GM23248 (cell line): Measurements from ENCODE around the gene GPX4. TPM values are rescaled to one million over a fixed set of nuclear protein-coding genes. Genes with fewer than 3 reads are reported as not detected.

ENCODE experiments used
- DNase-seq: peaks from one replicate; pipeline ENCODE4 v3.0.0-alpha.2; 2015
- H2AFZ ChIP-seq: fragments of 200-600 bp; sonication (generic); 2 replicates; pipeline ENCODE4 v1.6.1; 2016; ENCODE audit warnings: antibody characterized with exemption
- H3F3A ChIP-seq: fragments of 200-600 bp; sonication (generic); 2 replicates; pipeline ENCODE4 v1.6.1; 2016; ENCODE audit warnings: mild to moderate bottlenecking, antibody characterized with exemption, mixed run types; ENCODE audit not compliant: insufficient read depth
- H3K27ac ChIP-seq: fragments of 200-600 bp; sonication (generic); 2 replicates; pipeline ENCODE4 v1.5.1; 2016; ENCODE audit warnings: mild to moderate bottlenecking
- H3K27me3 ChIP-seq: fragments of 200-600 bp; sonication (generic); replicated peaks from 2 replicates; pipeline ENCODE4 v1.6.1; 2016; ENCODE audit warnings: mild to moderate bottlenecking; ENCODE audit not compliant: insufficient read depth
- H3K36me3 ChIP-seq: fragments of 200-600 bp; sonication (generic); 2 replicates; pipeline ENCODE4 v1.6.1; 2016; ENCODE audit warnings: low read depth, mild to moderate bottlenecking
- H3K4me1 ChIP-seq: fragments of 200-600 bp; sonication (generic); 2 replicates; pipeline ENCODE4 v1.6.1; 2016; ENCODE audit warnings: mild to moderate bottlenecking; ENCODE audit not compliant: insufficient read depth
- H3K4me2 ChIP-seq: fragments of 200-600 bp; sonication (generic); one replicate; pipeline ENCODE4 v1.6.1; 2016; ENCODE audit warnings: mild to moderate bottlenecking; ENCODE audit not compliant: unreplicated experiment
- H3K4me3 ChIP-seq: fragments of 200-600 bp; sonication (generic); 2 replicates; pipeline ENCODE4 v1.5.1; 2016; ENCODE audit warnings: mild to moderate bottlenecking
- H3K79me2 ChIP-seq: fragments of 200-600 bp; sonication (generic); 2 replicates; pipeline ENCODE4 v1.6.1; 2016; ENCODE audit warnings: mild to moderate bottlenecking; ENCODE audit not compliant: insufficient read depth
- H3K9ac ChIP-seq: fragments of 200-600 bp; sonication (generic); 2 replicates; pipeline ENCODE4 v1.6.1; 2016; ENCODE audit warnings: mild to moderate bottlenecking
- H3K9me2 ChIP-seq: fragments of 200-600 bp; sonication (generic); 2 replicates; pipeline ENCODE4 v1.6.1; 2016; ENCODE audit warnings: mixed run types, mild to moderate bottlenecking, moderate library complexity; ENCODE audit not compliant: insufficient read depth
- H3K9me3 ChIP-seq: fragments of 200-600 bp; sonication (generic); one replicate; pipeline ENCODE4 v1.6.1; 2017; ENCODE audit warnings: low read depth
- H4K20me1 ChIP-seq: fragments of 200-600 bp; sonication (generic); 2 replicates; pipeline ENCODE4 v1.6.0; 2016; ENCODE audit not compliant: insufficient read depth
- EZH2 ChIP-seq: fragments of 200-600 bp; sonication (generic); IDR thresholded peaks from 2 replicates; pipeline ENCODE4 v1.6.1; 2018; ENCODE audit warnings: antibody characterized with exemption, mild to moderate bottlenecking; ENCODE audit not compliant: insufficient read depth, poor library complexity, severe bottlenecking
- EZH2phosphoT487 ChIP-seq: fragments of 200-600 bp; sonication (generic); IDR thresholded peaks from 2 replicates; pipeline ENCODE4 v1.6.1; 2018; ENCODE audit warnings: antibody characterized with exemption, moderate library complexity, mild to moderate bottlenecking, low read depth; ENCODE audit not compliant: insufficient read depth
- WGBS, 2 experiments: methylation state at CpG; one replicate each; pipeline ENCODE4 v1.1.6; 2015 to 2017; ENCODE audit warnings: low lambda C conversion rate in 2 of 2, low coverage in 1 of 2; ENCODE audit errors: missing lambda C conversion rate in 2 of 2; 5-methylcytosine and 5-hydroxymethylcytosine counted together
- in situ Hi-C: fragments of 300-500 bp; cut with MboI; formaldehyde crosslinking; loops from 2 replicates; pipeline ENCODE4 v1.15.0; 2020
- polyA plus RNA-seq: library from polyadenylated mRNA; unstranded; fragments of >200 nt; fragmentation: Nextera tagmentation; extraction: Ambion mirVana; gene quantifications from 2 replicates; pipeline ENCODE4 v1.2.1, GENCODE V29; 2016
- total RNA-seq: library from RNA; depleted of rRNA; stranded (reverse); fragments of >200 nt; shearing (Covaris generic); gene quantifications from 2 replicates; pipeline ENCODE4 v1.2.3, GENCODE V29; 2014

GPX4 gene
- total and polyA plus RNA-seq, 2 experiments from 2014 or later: 298 to 607 TPM

GRCh38 chr19:1070931-1071791, 32.6 kb upstream of the GPX4 start:
- no peaks in the 10 kb centered on the region for H3K79me2 ChIP-seq
- WGBS, 2 experiments: 3 to 5% methylated on average over 82 to 89 of the region's 99 CpGs
- H3K4me3 ChIP-seq: 0 out of 2 replicates have a peak overlapping the region, but pooled peaks have one; percentile 11
- H3K36me3 ChIP-seq: no peaks in the 10 kb centered on the region
- no peaks in the 10 kb centered on the region for H4K20me1 ChIP-seq
- peak overlapping the region; percentile 9 for H3K4me2 ChIP-seq
- H3K9ac ChIP-seq: no peak overlapping the region
- no peaks in the 10 kb centered on the region for H3K4me1 ChIP-seq
- no peaks in the 10 kb centered on the region for H3K9me2 ChIP-seq
- TF ChIP-seq EZH2phosphoT487 (no peak), EZH2 (no peak)
- DNase-seq: peak; percentile 39
- no peaks in the 10 kb centered on the region for H3K9me3 ChIP-seq
- no peaks in the 10 kb centered on the region for H3F3A ChIP-seq
- peaks cover 31% of the 10 kb centered on the region for H3K27me3 ChIP-seq
- no peak overlapping the region for H3K27ac ChIP-seq
- in situ Hi-C loops: no loop called here
- no peak overlapping the region for H2AFZ ChIP-seq

GRCh38 chr19:1072371-1073015, 31.3 kb upstream of the GPX4 start:
- TF ChIP-seq EZH2 (no peak), EZH2phosphoT487 (no peak)
- in situ Hi-C loops: no loop called here
- Histone ChIP-seq H3K27ac (no peak overlapping the region), H3F3A (no peaks in the 10 kb centered on the region), H2AFZ (no peak overlapping the region), H3K36me3 (no peaks in the 10 kb centered on the region), H3K9me2 (no peaks in the 10 kb centered on the region), H3K4me1 (no peaks in the 10 kb centered on the region), H4K20me1 (no peaks in the 10 kb centered on the region), H3K27me3 (peaks cover 20% of the 10 kb centered on the region), H3K9ac (no peak overlapping the region), H3K4me2 (no peak overlapping the region), H3K4me3 (no peak overlapping the region), H3K9me3 (no peaks in the 10 kb centered on the region), H3K79me2 (no peaks in the 10 kb centered on the region)
- 83 to 87% methylated on average over 11 of the region's 11 CpGs for WGBS, 2 experiments
- no peak for DNase-seq

GRCh38 chr19:1073063-1073955, 30.5 kb upstream of the GPX4 start:
- H3K4me1 ChIP-seq: no peaks in the 10 kb centered on the region
- no peaks in the 10 kb centered on the region for H3F3A ChIP-seq
- H3K9ac ChIP-seq: no peak overlapping the region
- no peak for DNase-seq
- no peaks in the 10 kb centered on the region for H3K9me3 ChIP-seq
- no peaks in the 10 kb centered on the region for H4K20me1 ChIP-seq
- H3K9me2 ChIP-seq: no peaks in the 10 kb centered on the region
- 92 to 93% methylated on average over 29 of the region's 30 CpGs for WGBS, 2 experiments
- in situ Hi-C loops: no loop called here
- no peaks in the 10 kb centered on the region for H3K36me3 ChIP-seq
- TF ChIP-seq EZH2phosphoT487 (no peak), EZH2 (no peak)
- peaks cover 16% of the 10 kb centered on the region for H3K27me3 ChIP-seq
- H3K79me2 ChIP-seq: no peaks in the 10 kb centered on the region
- H2AFZ ChIP-seq: no peak overlapping the region
- H3K4me2 ChIP-seq: no peak overlapping the region
- no peak overlapping the region for H3K4me3 ChIP-seq
- no peak overlapping the region for H3K27ac ChIP-seq

- Histone ChIP-seq H3K27ac (no peak overlapping the region), H3K79me2 (no peaks in the 10 kb centered on the region), H3K36me3 (no peaks in the 10 kb centered on the region), H3K9ac (no peak overlapping the region), H2AFZ (no peak overlapping the region), H3K4me1 (no peaks in the 10 kb centered on the region), H3K9me3 (no peaks in the 10 kb centered on the region), H3F3A (no peaks in the 10 kb centered on the region), H4K20me1 (no peaks in the 10 kb centered on the region), H3K4me3 (no peak overlapping the region), H3K9me2 (no peaks in the 10 kb centered on the region), H3K4me2 (no peak overlapping the region), H3K27me3 (peaks cover 16% of the 10 kb centered on the region)
- in situ Hi-C loops: no loop called here
- no peak for DNase-seq
- WGBS, 2 experiments: 75 to 80% methylated on average over 16 to 28 of the region's 28 CpGs
- TF ChIP-seq EZH2 (no peak), EZH2phosphoT487 (no peak)
Measured at GRCh38 chr19:1073956-1074517, 29.8 kb upstream of the GPX4 start.
